ENCODE measurements around the gene BMF. TPM values are rescaled to one million over a fixed set of nuclear protein-coding genes. Genes with fewer than 3 reads are reported as not detected.

The BMF gene
- total and polyA plus RNA-seq, 2 of the 4 experiments (the other 2 are of a cell fraction) = 2.4 to 2.9 TPM

- TF ChIP-seq BHLHE40 (IDR thresholded peaks at IDR 0.05; ENCODE audit: low read depth, low read length) (no peak; the same call in 1 of the 2 replicates), RCOR1 (IDR thresholded peaks at IDR 0.05; ENCODE audit: insufficient replicate concordance, low read length) (no peak), POLR2A (IDR thresholded peaks at IDR 0.05; ENCODE audit: low read depth, low read length) (no peak; the same call in 1 of the 2 replicates), NFE2L2 (IDR thresholded peaks at IDR 0.05; ENCODE audit: low read depth, low read length) (no peak), RFX5 (IDR thresholded peaks at IDR 0.05; ENCODE audit: low read depth, low read length) (no peak), MXI1 (IDR thresholded peaks at IDR 0.05; ENCODE audit: borderline replicate concordance, low read depth, low read length) (no peak)
These were observed at the start of gene BMF (continued) for GRCh38 chr15:40108855-40109735.
